GM12878 (cell line): Measurements from ENCODE around the gene CENPF. TPM values are rescaled to one million over a fixed set of nuclear protein-coding genes. Genes with fewer than 3 reads are reported as not detected.

Source experiments
- ATAC-seq: fragments of 200-7000 bp; cut with Tn5 transposase; 3 replicates; pipeline ENCODE4 v1.9.1; 2020; ENCODE audit warnings: mild to moderate bottlenecking, moderate library complexity
- BruUV-seq: library from RNA; stranded (reverse); fragments of 400-500 nt; replicated peaks from 2 replicates; lab custom pipeline; 2021; lab: Mats Ljungman, UMichigan
- CTCF ChIA-PET: fragments of 300-600 bp; sonication (Branson Sonifier 250); formaldehyde crosslinking; extraction: SDS; loops from one replicate; lab custom pipeline; 2021; ENCODE audit warnings: inconsistent platforms; lab: Yijun Ruan, JAX
- POLR2A ChIA-PET: fragments of 350-600 bp; formaldehyde crosslinking; extraction: SDS; loops from one replicate; lab custom pipeline; 2021; ENCODE audit warnings: inconsistent platforms; lab: Charles Lee
- RAD21 ChIA-PET: fragments of 300-600 bp; sonication (Branson Sonifier 250); formaldehyde crosslinking; loops from one replicate; lab custom pipeline; 2023; ENCODE audit warnings: antibody characterized with exemption; ENCODE audit not compliant: unreplicated experiment; lab: Charles Lee
- SMC1A ChIA-PET: fragments of 300-600 bp; sonication (Branson Sonifier 250); formaldehyde crosslinking; loops from one replicate; lab custom pipeline; 2023; ENCODE audit not compliant: unreplicated experiment, uncharacterized antibody; lab: Charles Lee
- DNase-seq: peaks from one replicate; pipeline ENCODE4 v3.0.0-alpha.2; 2011; ENCODE audit warnings: low read depth, low spot score
- FAIRE-seq: peaks from 3 replicates; lab custom pipeline; 2011; peaks lifted over from hg19 to GRCh38; lab: Jason Lieb, UNC
- H2AFZ ChIP-seq: 2 replicates; pipeline ENCODE4 v1.6.0; 2011; ENCODE audit warnings: low read depth, low read length, control low read depth; ENCODE audit not compliant: control insufficient read depth
- H3K27ac ChIP-seq: 2 replicates; pipeline ENCODE4 v1.5.1; 2011; ENCODE audit warnings: control low read depth; ENCODE audit not compliant: control insufficient read depth, insufficient read depth
- H3K27me3 ChIP-seq, 2 experiments: replicated peaks in 1 of 2; 2 replicates each; pipeline versions ENCODE4 v1.6.0 to v1.6.1; 2011; ENCODE audit warnings: low read length in 1 of 2; ENCODE audit not compliant: control insufficient read depth in 2 of 2, insufficient read depth in 2 of 2
- H3K36me3 ChIP-seq, 2 experiments: 2 replicates each; pipeline ENCODE4 v1.5.1; 2011; ENCODE audit warnings: low read length in 1 of 2; ENCODE audit not compliant: control insufficient read depth in 2 of 2, insufficient read depth in 2 of 2
- H3K4me1 ChIP-seq: 2 replicates; pipeline ENCODE4 v1.6.1; 2011; ENCODE audit warnings: mild to moderate bottlenecking, low read length, moderate library complexity, mixed read lengths; ENCODE audit not compliant: control insufficient read depth, insufficient read depth
- H3K4me2 ChIP-seq: 2 replicates; pipeline ENCODE4 v1.6.0; 2011; ENCODE audit warnings: control low read depth; ENCODE audit not compliant: control insufficient read depth, insufficient read depth
- H3K4me3 ChIP-seq: fragments of 200-600 bp; sonication (generic); 2 replicates; pipeline ENCODE4 v1.5.1; 2016
- H3K79me2 ChIP-seq: 2 replicates; pipeline ENCODE4 v1.6.0; 2011; ENCODE audit warnings: low read length; ENCODE audit not compliant: control insufficient read depth, insufficient read depth
- H3K9ac ChIP-seq: 2 replicates; pipeline ENCODE4 v1.8.0; 2011; ENCODE audit warnings: low read length, control low read depth, mixed read lengths; ENCODE audit not compliant: control insufficient read depth, insufficient read depth
- H3K9me3 ChIP-seq: replicated peaks from 3 replicates; pipeline ENCODE4 v1.5.1; 2011; ENCODE audit warnings: mild to moderate bottlenecking, low read length; ENCODE audit not compliant: control insufficient read depth, insufficient read depth
- H4K20me1 ChIP-seq: 2 replicates; pipeline ENCODE4 v1.6.0; 2011; ENCODE audit not compliant: control insufficient read depth, insufficient read depth
- BHLHE40 ChIP-seq, 2 experiments: fragments of 450-650 bp in 1 of 2; IDR thresholded peaks; 2 replicates each; pipeline ENCODE4 v1.6.1; 2011 to 2017; ENCODE audit warnings: low read depth in 2 of 2, borderline replicate concordance in 1 of 2, improper control_type of control experiment in 1 of 2, low read length in 1 of 2, mild to moderate bottlenecking in 1 of 2
- CBFB ChIP-seq: IDR thresholded peaks from 2 replicates; pipeline ENCODE4 v1.6.1; 2016; ENCODE audit warnings: antibody characterized with exemption, low read depth
- CBX3 ChIP-seq: fragments of 200-600 bp; sonication (generic); IDR thresholded peaks from 2 replicates; pipeline ENCODE4 v1.6.1; 2016; ENCODE audit warnings: low read depth, borderline replicate concordance
- CHD1 ChIP-seq: IDR thresholded peaks from 2 replicates; pipeline ENCODE4 v1.6.1; 2012; ENCODE audit warnings: low read depth, low read length, improper control_type of control experiment
- EP300 ChIP-seq, 2 experiments: fragments of 150-350 bp in 1 of 2; IDR thresholded peaks; 2 replicates each; pipeline ENCODE4 v1.6.1; 2011 to 2012; ENCODE audit warnings: low read depth in 2 of 2, low read length in 2 of 2, borderline replicate concordance in 1 of 2, improper control_type of control experiment in 1 of 2, inconsistent platforms in 1 of 2; ENCODE audit not compliant: control insufficient read depth in 1 of 2
- EZH2 ChIP-seq: IDR thresholded peaks from 2 replicates; pipeline ENCODE4 v1.6.1; 2012; ENCODE audit warnings: low read depth, mild to moderate bottlenecking, control low read depth, inconsistent platforms, low read length, borderline replicate concordance; ENCODE audit not compliant: control insufficient read depth
- JUND ChIP-seq: IDR thresholded peaks from 2 replicates; pipeline ENCODE4 v1.6.1; 2012; ENCODE audit warnings: low read depth, mild to moderate bottlenecking, low read length, improper control_type of control experiment, moderate library complexity
- NR2F1 ChIP-seq: fragments of 450-650 bp; conservative IDR thresholded peaks from 2 replicates; pipeline ENCODE4 v1.6.1; 2017; ENCODE audit warnings: mild to moderate bottlenecking
- RAD21 ChIP-seq: IDR thresholded peaks from 2 replicates; pipeline ENCODE4 v1.6.1; 2011; ENCODE audit warnings: mild to moderate bottlenecking, low read depth, low read length, moderate library complexity; ENCODE audit not compliant: insufficient read depth
- SMAD5 ChIP-seq: IDR thresholded peaks from 2 replicates; pipeline ENCODE4 v1.6.1; 2016; ENCODE audit warnings: antibody characterized with exemption, low read depth
- SP1 ChIP-seq: IDR thresholded peaks from one replicate; pipeline ENCODE4 v1.6.1; 2011; ENCODE audit warnings: low read depth, low read length
- TBL1XR1 ChIP-seq: IDR thresholded peaks from 2 replicates; pipeline ENCODE4 v1.6.1; 2012; ENCODE audit warnings: low read depth, low read length, improper control_type of control experiment
- WRNIP1 ChIP-seq: IDR thresholded peaks from 2 replicates; pipeline ENCODE4 v1.6.1; 2011; ENCODE audit warnings: low read depth, low read length, improper control_type of control experiment, borderline replicate concordance
- WGBS: methylation state at CpG from one replicate; pipeline ENCODE4 v1.1.6; 2016; ENCODE audit warnings: low lambda C conversion rate; ENCODE audit not compliant: insufficient replicate concordance, insufficient coverage; ENCODE audit errors: missing lambda C conversion rate; 5-methylcytosine and 5-hydroxymethylcytosine counted together
- in situ Hi-C: fragments of 300-500 bp; cut with MboI; formaldehyde crosslinking; loops from 9 replicates; pipeline ENCODE4 v1.14.3; 2018; ENCODE audit warnings: mixed read lengths
- intact Hi-C: fragments of 100-400 bp; cut with micrococcal nuclease; formaldehyde crosslinking; loops from one replicate; pipeline ENCODE4 v1.14.2; 2022; ENCODE audit not compliant: unreplicated experiment
- polyA plus RNA-seq, 11 experiments: library from polyadenylated mRNA; depleted of rRNA in 4 of 11; unstranded in 6 of 11; stranded (reverse) in 5 of 11; fragments of >200 nt; fragmentation: Nextera tagmentation in 4 of 11; fragmentation: Illumina TruSeq in 1 of 11; extraction: Ambion mirVana in 4 of 11; extraction: Trizol in 1 of 11; gene quantifications; 1 replicate in 1 of 11; 2 replicates in 10 of 11; pipeline versions ENCODE4 v1.2.1 to v1.2.3, GENCODE V29; 2011 to 2016; ENCODE audit warnings: inconsistent platforms in 2 of 11, missing spikeins in 2 of 11, low read depth in 1 of 11
- total RNA-seq, 4 experiments: library from RNA; depleted of rRNA in 3 of 4; stranded (reverse); fragments of >200 nt in 3 of 4; fragmentation: Illumina TruSeq in 1 of 4; extraction: Trizol in 1 of 4; gene quantifications; 2 replicates each; pipeline versions ENCODE4 v1.2.1 to v1.2.3, GENCODE V29; 2013 to 2021
- TF ChIP-seq, protein P1 (sequence below): IDR thresholded peaks from 2 replicates; pipeline ENCODE4 v1.6.1; 2011; ENCODE audit warnings: low read depth, mild to moderate bottlenecking, low read length, moderate library complexity, borderline replicate concordance; ENCODE audit errors: extremely low read depth

CENPF gene
- total and polyA plus RNA-seq, 10 of the 15 experiments (the other 5 are each of a cell fraction or from before 2014, with no cell fraction given) = 26.0 to 132 (median 70.5) TPM

- 98% methylated on average over 9 of the region's 9 CpGs for WGBS
- Histone ChIP-seq H3K4me3 (no peak overlapping the region), H3K27me3 (no peaks in the 10 kb centered on the region), H3K27ac (no peak overlapping the region), H3K79me2 (no peaks in the 10 kb centered on the region), H3K9ac (no peak overlapping the region), H2AFZ (no peak overlapping the region), H3K9me3 (no peaks in the 10 kb centered on the region), H4K20me1 (no peaks in the 10 kb centered on the region), H3K36me3 (peaks cover 11 to 30% of the 10 kb centered on the region in 2 experiments), H3K4me1 (no peaks in the 10 kb centered on the region), H3K4me2 (no peak overlapping the region)
- ChIA-PET CTCF (no interaction called here), POLR2A (no interaction called here), RAD21 (no interaction called here), SMC1A (interaction anchor here (1.3 kb wide), 1 partner anchor 18 kb away, joined by 4 read pairs; no protein-coding TSS in a partner anchor)
- BruUV-seq = no TSS peak
- intact Hi-C loops = no loop called here
- DNase-seq = no peak
- FAIRE-seq = no peak
- in situ Hi-C loops = no loop called here
- no peak for ATAC-seq
- TF ChIP-seq RAD21 = 0 out of 2 replicates have a peak, but pooled peaks have one; percentile 23
- TF ChIP-seq TBL1XR1 = no peak
Measured at GRCh38 chr1:214658785-214659184, 55.8 kb downstream of the CENPF start.

DNA sequence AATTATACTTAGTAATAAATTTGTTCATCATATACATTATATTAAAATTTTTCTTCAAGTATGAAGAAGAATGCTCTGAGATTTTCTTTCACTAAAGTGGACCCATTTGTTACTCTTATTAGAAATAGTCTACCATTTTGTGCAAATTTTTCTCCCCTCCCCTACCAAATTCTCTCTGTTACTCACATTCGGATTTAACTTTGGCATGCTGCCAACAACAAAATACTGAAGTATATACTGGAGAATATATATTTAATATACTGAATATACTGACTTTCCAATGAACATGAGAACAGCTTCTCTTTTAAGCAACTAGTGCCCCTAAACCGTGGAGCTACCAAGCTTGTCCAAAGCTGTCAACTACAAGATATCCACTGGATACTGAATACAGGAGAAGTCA is 57.2 kb downstream of the CENPF start:
- RAD21 ChIA-PET = interaction anchor here (1.3 kb wide), 1 partner anchor 11 kb away, joined by 4 read pairs; no protein-coding TSS in a partner anchor
- H3K36me3 ChIP-seq = peaks cover 11 to 37% of the 10 kb centered on the region in 2 experiments
- H3K4me1 ChIP-seq = no peaks in the 10 kb centered on the region
- no peak for FAIRE-seq
- no peaks in the 10 kb centered on the region for H3K9me3 ChIP-seq
- in situ Hi-C loops = no loop called here
- no peaks in the 10 kb centered on the region for H3K27me3 ChIP-seq
- no peak for ATAC-seq
- SMC1A ChIA-PET = interaction anchor here (0.6 to 1.3 kb wide), 3 partner anchors 11 to 548 kb away, joined by 3 to 4 read pairs (median 4); no protein-coding TSS in a partner anchor
- H3K4me2 ChIP-seq = no peak overlapping the region
- BruUV-seq = no TSS peak
- DNase-seq = no peak
- H3K79me2 ChIP-seq = no peaks in the 10 kb centered on the region
- no peak for TF ChIP-seq CBFB
- TF ChIP-seq BHLHE40 (IDR thresholded peaks at IDR 0.05; ENCODE audit: borderline replicate concordance in 1 of 2, low read depth in 2 of 2, low read length in 1 of 2) = no peak
- TF ChIP-seq, protein P1, sequence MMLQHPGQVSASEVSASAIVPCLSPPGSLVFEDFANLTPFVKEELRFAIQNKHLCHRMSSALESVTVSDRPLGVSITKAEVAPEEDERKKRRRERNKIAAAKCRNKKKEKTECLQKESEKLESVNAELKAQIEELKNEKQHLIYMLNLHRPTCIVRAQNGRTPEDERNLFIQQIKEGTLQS = no peak
- TF ChIP-seq EP300 (IDR thresholded peaks at IDR 0.05; ENCODE audit: borderline replicate concordance in 1 of 2, control insufficient read depth in 1 of 2, low read depth in 2 of 2, low read length in 2 of 2) = no peak
- no peak for TF ChIP-seq CBX3
- TF ChIP-seq WRNIP1 = no peak
- TF ChIP-seq SMAD5 = no peak
- TF ChIP-seq SP1 = no peak
- TF ChIP-seq CHD1 = no peak
- TF ChIP-seq NR2F1 = no peak
- no peak for TF ChIP-seq JUND
- TF ChIP-seq EZH2 = no peak
- 100% methylated on average over 2 of the region's 2 CpGs for WGBS
- CTCF ChIA-PET = interaction anchor here (0.6 to 1.0 kb wide), 2 partner anchors 417 to 908 kb away, joined by 3 read pairs; no protein-coding TSS in a partner anchor
- H4K20me1 ChIP-seq = no peaks in the 10 kb centered on the region
- POLR2A ChIA-PET = no interaction called here
- intact Hi-C loops = no loop called here
- H3K9ac ChIP-seq = no peak overlapping the region
- no peak overlapping the region for H3K4me3 ChIP-seq
- H2AFZ ChIP-seq = no peak overlapping the region
- H3K27ac ChIP-seq = no peak overlapping the region
